BLaER1 treated with 17β-estradiol and CSF1 and Interleukin-3, amounts not matched to agents 10 nM and 100 nM (cell line): ENCODE measurements around the gene NACC2.

ENCODE experiments used
- H3K27ac ChIP-seq, 11 experiments: shearing (Covaris generic); formaldehyde crosslinking; 2 replicates each; pipeline ENCODE4 v1.8.1; 2022
- H3K27me3 ChIP-seq, 11 experiments: shearing (Covaris generic); formaldehyde crosslinking; 2 replicates each; pipeline ENCODE4 v1.8.1; 2022
- H3K36me3 ChIP-seq, 11 experiments: shearing (Covaris generic); formaldehyde crosslinking; 2 replicates each; pipeline ENCODE4 v1.8.1; 2022
- H3K4me1 ChIP-seq, 10 experiments: shearing (Covaris generic); formaldehyde crosslinking; 2 replicates each; pipeline ENCODE4 v1.8.1; 2022
- H3K4me2 ChIP-seq, 11 experiments: shearing (Covaris generic); formaldehyde crosslinking; 2 replicates each; pipeline ENCODE4 v1.8.1; 2022
- H3K4me3 ChIP-seq, 10 experiments: shearing (Covaris generic); formaldehyde crosslinking; 2 replicates each; pipeline ENCODE4 v1.8.1; 2022
- H3K9ac ChIP-seq, 11 experiments: shearing (Covaris generic); formaldehyde crosslinking; 2 replicates each; pipeline ENCODE4 v1.8.1; 2022
- H3K9me3 ChIP-seq, 11 experiments: shearing (Covaris generic); formaldehyde crosslinking; replicated peaks in 1 of 11; 2 replicates each; pipeline ENCODE4 v1.8.1; 2022
- H4K20me1 ChIP-seq, 11 experiments: shearing (Covaris generic); formaldehyde crosslinking; 2 replicates each; pipeline ENCODE4 v1.8.1; 2022
- Cebpa-rat ChIP-seq, 11 experiments: shearing (Covaris generic); IDR thresholded peaks; 2 replicates each; pipeline ENCODE4 v1.8.1; 2022

NACC2 gene

GRCh38 chr9:136086213-136086881 is 8.7 kb downstream of the NACC2 start:
- Histone ChIP-seq H3K4me2 (peak overlapping the region; percentile 87 to 98 (median 93)), H3K27me3 (peaks cover 0 to 25% (median 16%) of the 10 kb centered on the region in 11 experiments; a peak in 17 of 22 replicates), H3K27ac (peak overlapping the region in 10 of 11 experiments; percentile 27 to 86 (median 82); a peak in 20 of 22 replicates), H4K20me1 (peaks cover 0 to 98% (median 0%) of the 10 kb centered on the region in 11 experiments; a peak in 5 of 22 replicates), H3K9ac (peak overlapping the region; percentile 34 to 77 (median 60); a peak in 20 of 22 replicates), H3K4me3 (0 out of 20 replicates have a peak overlapping the region, but pooled peaks of 1 of the 10 experiments have one; percentile 8), H3K36me3 (peaks cover 0 to 20% (median 0%) of the 10 kb centered on the region in 11 experiments; a peak in 3 of 22 replicates), H3K4me1 (peaks cover 71 to 100% (median 98%) of the 10 kb centered on the region in 10 experiments), H3K9me3 (no peaks in the 10 kb centered on the region)
- TF ChIP-seq Cebpa-rat (IDR thresholded peaks at IDR 0.05): no peak

- H3K4me3 ChIP-seq: 0 out of 20 replicates have a peak overlapping the region, but pooled peaks of 1 of the 10 experiments have one; percentile 8
- H3K36me3 ChIP-seq: peaks cover 0 to 20% (median 0%) of the 10 kb centered on the region in 11 experiments; a peak in 3 of 22 replicates
- H3K9me3 ChIP-seq: no peaks in the 10 kb centered on the region
- peaks cover 0 to 20% (median 16%) of the 10 kb centered on the region in 11 experiments; a peak in 17 of 22 replicates for H3K27me3 ChIP-seq
- H3K4me1 ChIP-seq: peaks cover 76 to 100% (median 98%) of the 10 kb centered on the region in 10 experiments
- H3K27ac ChIP-seq: peak overlapping the region in 10 of 11 experiments; percentile 27 to 86 (median 82); a peak in 20 of 22 replicates
- peak overlapping the region; percentile 34 to 77 (median 60); a peak in 20 of 22 replicates for H3K9ac ChIP-seq
- no peak for TF ChIP-seq Cebpa-rat (IDR thresholded peaks at IDR 0.05)
- H3K4me2 ChIP-seq: peak overlapping the region; percentile 87 to 98 (median 93)
- peaks cover 0 to 98% (median 0%) of the 10 kb centered on the region in 11 experiments; a peak in 5 of 22 replicates for H4K20me1 ChIP-seq
Observed at GRCh38 chr9:136085815-136086212, 9.3 kb downstream of the NACC2 start.

- peaks cover 0 to 98% (median 0%) of the 10 kb centered on the region in 11 experiments; a peak in 6 of 22 replicates for H4K20me1 ChIP-seq
- H3K4me2 ChIP-seq: peak overlapping the region; percentile 56 to 98 (median 92)
- H3K4me1 ChIP-seq: peaks cover 77 to 100% (median 98%) of the 10 kb centered on the region in 10 experiments
- peaks cover 0 to 20% (median 16%) of the 10 kb centered on the region in 11 experiments; a peak in 17 of 22 replicates for H3K27me3 ChIP-seq
- H3K9me3 ChIP-seq: no peaks in the 10 kb centered on the region
- no peak overlapping the region for H3K4me3 ChIP-seq
- TF ChIP-seq Cebpa-rat (IDR thresholded peaks at IDR 0.05): no peak
- no peak overlapping the region for H3K9ac ChIP-seq
- peaks cover 0 to 20% (median 0%) of the 10 kb centered on the region in 11 experiments; a peak in 3 of 22 replicates for H3K36me3 ChIP-seq
- peak overlapping the region in 3 of 11 experiments; percentile 19 to 71 (median 43); a peak in 5 of 22 replicates for H3K27ac ChIP-seq
Observed at GRCh38 chr9:136084063-136084944, 10.8 kb downstream of the NACC2 start.

DNA sequence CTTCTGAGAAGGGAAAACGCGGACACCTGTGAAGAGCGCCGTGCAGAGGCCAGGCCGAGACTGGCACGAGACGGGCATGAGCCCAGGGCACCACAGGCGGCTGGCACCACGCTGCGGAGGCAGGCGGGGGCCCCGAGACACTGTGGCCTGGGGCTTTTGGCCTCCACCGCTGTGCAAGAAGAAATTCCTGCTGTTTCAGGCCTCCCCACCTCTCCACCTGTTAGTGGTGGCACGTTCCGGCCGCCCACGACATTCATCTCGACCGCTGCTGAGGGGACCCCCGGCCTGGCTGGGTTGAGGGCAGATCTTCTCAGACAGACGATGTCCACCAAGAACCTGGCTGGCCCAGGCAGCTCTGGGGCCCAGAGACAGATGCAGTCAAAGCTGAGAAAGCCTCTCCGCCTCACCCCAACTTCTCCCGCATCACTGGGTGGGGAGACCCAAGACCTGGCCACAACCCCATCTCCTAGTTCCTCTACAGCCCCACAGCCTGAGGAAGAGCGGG is 11.5 kb downstream of the NACC2 start:
- peaks cover 72 to 100% (median 98%) of the 10 kb centered on the region in 10 experiments for H3K4me1 ChIP-seq
- H4K20me1 ChIP-seq: peaks cover 0 to 100% (median 0%) of the 10 kb centered on the region in 11 experiments; a peak in 6 of 22 replicates
- no peak overlapping the region for H3K4me3 ChIP-seq
- no peak overlapping the region for H3K9ac ChIP-seq
- H3K27me3 ChIP-seq: peaks cover 0 to 18% (median 15%) of the 10 kb centered on the region in 11 experiments; a peak in 17 of 22 replicates
- peak overlapping the region in 1 of 11 experiments; percentile 71; a peak in 1 of 22 replicates for H3K27ac ChIP-seq
- peak overlapping the region in 9 of 11 experiments; percentile 10 to 98 (median 88); a peak in 12 of 22 replicates for H3K4me2 ChIP-seq
- H3K36me3 ChIP-seq: peaks cover 0 to 26% (median 0%) of the 10 kb centered on the region in 11 experiments; a peak in 3 of 22 replicates
- no peak for TF ChIP-seq Cebpa-rat (IDR thresholded peaks at IDR 0.05)
- no peaks in the 10 kb centered on the region for H3K9me3 ChIP-seq

GRCh38 chr9:136082496-136083361 is 12.4 kb downstream of the NACC2 start:
- Histone ChIP-seq H3K4me2 (peak overlapping the region in 10 of 11 experiments; percentile 54 to 94 (median 80); a peak in 17 of 22 replicates), H3K27me3 (peaks cover 0 to 13% (median 7%) of the 10 kb centered on the region in 11 experiments; a peak in 16 of 22 replicates), H3K36me3 (peaks cover 0 to 33% (median 0%) of the 10 kb centered on the region in 11 experiments; a peak in 3 of 22 replicates), H4K20me1 (peaks cover 0 to 99% (median 0%) of the 10 kb centered on the region in 11 experiments; a peak in 6 of 22 replicates), H3K27ac (peak overlapping the region in 5 of 11 experiments; percentile 26 to 71 (median 63); a peak in 7 of 22 replicates), H3K4me3 (no peak overlapping the region), H3K9me3 (no peaks in the 10 kb centered on the region), H3K4me1 (peaks cover 63 to 100% (median 92%) of the 10 kb centered on the region in 10 experiments), H3K9ac (peak overlapping the region in 3 of 11 experiments; percentile 15 to 51 (median 41); a peak in 1 of 22 replicates)
- no peak for TF ChIP-seq Cebpa-rat (IDR thresholded peaks at IDR 0.05)

DNA sequence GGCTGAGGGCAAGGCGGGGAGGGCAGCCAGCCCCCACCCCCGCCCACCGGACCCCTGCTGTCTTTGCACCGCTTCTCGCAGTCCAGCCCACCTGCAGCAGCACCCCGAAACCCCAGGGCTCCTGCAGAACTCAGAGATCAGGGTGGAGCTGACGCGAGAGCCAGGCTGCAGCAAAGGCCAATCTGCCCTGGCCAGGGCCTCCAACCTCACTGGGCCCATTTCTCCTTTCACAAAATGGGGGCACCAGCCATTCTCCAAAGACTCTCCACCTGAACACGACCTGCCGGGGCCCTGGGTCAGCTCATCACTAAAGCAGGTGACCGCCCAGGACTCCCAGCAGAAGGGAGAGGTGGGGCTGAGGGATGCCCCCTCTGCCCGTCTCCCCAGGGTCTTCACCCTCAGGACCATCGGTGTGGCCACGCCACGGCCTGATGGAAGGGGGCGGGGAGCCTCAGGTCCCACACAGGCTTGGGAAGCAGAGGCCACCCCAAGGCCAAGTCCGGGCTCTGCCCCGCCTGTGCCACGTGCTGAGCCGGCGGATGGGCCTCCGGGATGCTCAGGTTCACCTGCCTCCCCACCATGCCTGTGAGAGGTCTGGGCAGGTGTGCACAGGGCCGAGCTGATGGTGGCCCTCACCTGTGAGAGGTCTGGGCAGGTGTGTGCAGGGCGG is 13.1 kb downstream of the NACC2 start:
- Histone ChIP-seq H3K27ac (peak overlapping the region in 8 of 11 experiments; percentile 5 to 71 (median 47); a peak in 13 of 22 replicates), H3K4me2 (peak overlapping the region; percentile 52 to 94 (median 77)), H3K4me1 (peaks cover 55 to 100% (median 92%) of the 10 kb centered on the region in 10 experiments), H4K20me1 (peaks cover 0 to 91% (median 0%) of the 10 kb centered on the region in 11 experiments; a peak in 6 of 22 replicates), H3K9ac (peak overlapping the region in 6 of 11 experiments; percentile 15 to 52 (median 37); a peak in 7 of 22 replicates), H3K36me3 (peaks cover 0 to 33% (median 0%) of the 10 kb centered on the region in 11 experiments; a peak in 3 of 22 replicates), H3K4me3 (no peak overlapping the region), H3K9me3 (no peaks in the 10 kb centered on the region), H3K27me3 (peaks cover 0 to 5% (median 0%) of the 10 kb centered on the region in 11 experiments; a peak in 5 of 22 replicates)
- TF ChIP-seq Cebpa-rat (IDR thresholded peaks at IDR 0.05): no peak
